SK-N-SH (cell line): Measurements from ENCODE around the gene ARSJ. TPM values are rescaled to one million over a fixed set of nuclear protein-coding genes. Genes with fewer than 3 reads are reported as not detected.

Source experiments
- CTCF ChIA-PET: fragments of 300-600, 350-600 bp; formaldehyde crosslinking; extraction: SDS; loops from one replicate; lab custom pipeline; 2021; lab: Yijun Ruan, JAX
- POLR2A ChIA-PET: fragments of 350-600 bp; sonication (Branson Sonifier 250); formaldehyde crosslinking; extraction: SDS; loops from one replicate; lab custom pipeline; 2020; ENCODE audit warnings: antibody characterized with exemption, inconsistent platforms; lab: Yijun Ruan, JAX
- DNase-seq: peaks from one replicate; pipeline ENCODE4 v3.0.0; 2012
- H2AFZ ChIP-seq: fragments of 200-600 bp; sonication (generic); 2 replicates; pipeline ENCODE4 v1.8.1; 2016; ENCODE audit warnings: antibody characterized with exemption, mild to moderate bottlenecking, low read depth
- H3F3A ChIP-seq: fragments of 200-600 bp; sonication (generic); replicated peaks from 2 replicates; pipeline ENCODE3; 2016; ENCODE audit warnings: antibody characterized with exemption, mild to moderate bottlenecking; ENCODE audit not compliant: insufficient read depth
- H3K27ac ChIP-seq, 2 experiments: fragments of 200-500 bp in 1 of 2; fragments of 200-600 bp in 1 of 2; sonication (Bioruptor generic) in 1 of 2; sonication (generic), shearing (Covaris generic) in 1 of 2; 2 replicates each; pipeline versions ENCODE4 v1.5.1 to v1.6.1; 2014 to 2016; ENCODE audit warnings: low read depth in 2 of 2, inconsistent platforms in 1 of 2, low read length in 1 of 2, mild to moderate bottlenecking in 1 of 2, mixed read lengths in 1 of 2
- H3K27me3 ChIP-seq: fragments of 200-600 bp; sonication (generic), shearing (Covaris generic); 2 replicates; pipeline ENCODE4 v1.6.1; 2016; ENCODE audit warnings: mixed run types; ENCODE audit not compliant: insufficient read depth
- H3K36me3 ChIP-seq, 2 experiments: fragments of 200-500 bp in 1 of 2; fragments of 200-600 bp in 1 of 2; sonication (Bioruptor generic) in 1 of 2; sonication (generic) in 1 of 2; replicated peaks in 1 of 2; 2 replicates each; pipeline versions ENCODE3 to v1.5.1; 2014 to 2016; ENCODE audit warnings: low read length in 1 of 2, mild to moderate bottlenecking in 1 of 2; ENCODE audit not compliant: insufficient read depth in 2 of 2, control insufficient read depth in 1 of 2
- H3K4me1 ChIP-seq, 2 experiments: fragments of 200-500 bp in 1 of 2; fragments of 200-600 bp in 1 of 2; sonication (Bioruptor generic) in 1 of 2; sonication (generic), shearing (Covaris generic) in 1 of 2; 2 replicates each; pipeline versions ENCODE4 v1.5.1 to v1.6.1; 2014 to 2016; ENCODE audit warnings: low read depth in 1 of 2, low read length in 1 of 2, mixed run types in 1 of 2; ENCODE audit not compliant: insufficient read depth in 2 of 2, control insufficient read depth in 1 of 2
- H3K4me2 ChIP-seq: fragments of 200-600 bp; sonication (generic), shearing (Covaris generic); 2 replicates; pipeline ENCODE4 v1.6.1; 2017; ENCODE audit warnings: mixed run types
- H3K4me3 ChIP-seq, 2 experiments: fragments of 200-500 bp in 1 of 2; fragments of 200-600 bp in 1 of 2; sonication (Bioruptor generic) in 1 of 2; sonication (generic), shearing (Covaris generic) in 1 of 2; 2 replicates each; pipeline versions ENCODE4 v1.5.1 to v1.8.1; 2014 to 2016; ENCODE audit warnings: low read depth in 2 of 2, inconsistent platforms in 1 of 2, low read length in 1 of 2, mild to moderate bottlenecking in 1 of 2, mixed read lengths in 1 of 2, moderate library complexity in 1 of 2
- H3K79me2 ChIP-seq: fragments of 200-600 bp; sonication (generic); 2 replicates; pipeline ENCODE4 v1.8.1; 2017; ENCODE audit warnings: mild to moderate bottlenecking; ENCODE audit not compliant: insufficient read depth
- H3K9ac ChIP-seq: fragments of 200-600 bp; sonication (generic); 2 replicates; pipeline ENCODE4 v1.6.1; 2017; ENCODE audit warnings: mixed run types
- H3K9me2 ChIP-seq: fragments of 200-600 bp; sonication (generic); 2 replicates; pipeline ENCODE4 v1.6.1; 2017; ENCODE audit warnings: mixed run types
- H3K9me3 ChIP-seq: fragments of 200-600 bp; sonication (generic); 2 replicates; pipeline ENCODE4 v1.6.1; 2017; ENCODE audit warnings: mixed run types, mild to moderate bottlenecking, moderate library complexity
- H4K20me1 ChIP-seq: fragments of 200-600 bp; sonication (generic); 2 replicates; pipeline ENCODE4 v1.6.1; 2017; ENCODE audit warnings: mild to moderate bottlenecking, mixed run types; ENCODE audit not compliant: insufficient read depth
- CTCF ChIP-seq: fragments of 200-600 bp; sonication (generic); IDR thresholded peaks from 2 replicates; pipeline ENCODE4 v1.6.1; 2017; ENCODE audit warnings: antibody characterized with exemption, mild to moderate bottlenecking, moderate library complexity
- ELF1 ChIP-seq: IDR thresholded peaks from 2 replicates; pipeline ENCODE4 v1.4.0; 2012
- EP300 ChIP-seq, 2 experiments: IDR thresholded peaks; 2 replicates each; pipeline versions ENCODE4 v1.4.0 to v1.6.1; 2012; ENCODE audit warnings: borderline replicate concordance in 1 of 2, low read depth in 1 of 2, low read length in 1 of 2
- EZH2phosphoT487 ChIP-seq: fragments of 200-600 bp; sonication (generic); IDR thresholded peaks from 2 replicates; pipeline ENCODE4 v1.6.1; 2017; ENCODE audit warnings: low read depth, mixed run types, mild to moderate bottlenecking, antibody characterized with exemption, moderate library complexity, borderline replicate concordance
- FOSL2 ChIP-seq: IDR thresholded peaks from 2 replicates; pipeline ENCODE4 v1.4.0; 2012; ENCODE audit warnings: low read depth, mild to moderate bottlenecking, moderate library complexity, borderline replicate concordance
- FOXM1 ChIP-seq: IDR thresholded peaks from 2 replicates; pipeline ENCODE4 v1.4.0; 2012; ENCODE audit warnings: low read depth, mild to moderate bottlenecking
- GABPA ChIP-seq: IDR thresholded peaks from 2 replicates; pipeline ENCODE4 v1.4.0; 2012; ENCODE audit warnings: low read depth, mild to moderate bottlenecking
- GATA2 ChIP-seq: sonication (generic); formaldehyde crosslinking; IDR thresholded peaks from 2 replicates; pipeline ENCODE4 v1.5.0; 2020; ENCODE audit warnings: mild to moderate bottlenecking, missing genetic modification reagents
- IRF3 ChIP-seq: fragments of 150-350 bp; IDR thresholded peaks from 2 replicates; pipeline ENCODE4 v1.6.1; 2016; ENCODE audit warnings: mild to moderate bottlenecking, low read depth, low read length
- JUND ChIP-seq: IDR thresholded peaks from 2 replicates; pipeline ENCODE4 v1.4.0; 2012
- NFIC ChIP-seq: IDR thresholded peaks from 2 replicates; pipeline ENCODE4 v1.4.0; 2012; ENCODE audit warnings: borderline replicate concordance
- NRF1 ChIP-seq: IDR thresholded peaks from 2 replicates; pipeline ENCODE4 v1.6.1; 2012; ENCODE audit warnings: low read depth, mild to moderate bottlenecking, low read length
- RAD21 ChIP-seq: IDR thresholded peaks from 2 replicates; pipeline ENCODE4 v1.6.1; 2012; ENCODE audit warnings: mild to moderate bottlenecking, low read length
- RCOR1 ChIP-seq: fragments of 150-350 bp; IDR thresholded peaks from 2 replicates; pipeline ENCODE4 v1.6.1; 2017; ENCODE audit warnings: antibody characterized with exemption, low read length
- RFX5 ChIP-seq: IDR thresholded peaks from 2 replicates; pipeline ENCODE4 v1.6.1; 2012; ENCODE audit warnings: mild to moderate bottlenecking, improper control_type of control experiment, low read length
- TAF1 ChIP-seq: IDR thresholded peaks from 2 replicates; pipeline ENCODE4 v1.6.1; 2012; ENCODE audit warnings: low read depth, mild to moderate bottlenecking, low read length, moderate library complexity, borderline replicate concordance
- TCF12 ChIP-seq: IDR thresholded peaks from 2 replicates; pipeline ENCODE4 v1.4.0; 2012
- TEAD4 ChIP-seq: IDR thresholded peaks from 2 replicates; pipeline ENCODE4 v1.4.0; 2012; ENCODE audit warnings: mild to moderate bottlenecking, borderline replicate concordance; ENCODE audit not compliant: insufficient read depth
- USF1 ChIP-seq: IDR thresholded peaks from 2 replicates; pipeline ENCODE4 v1.4.0; 2012; ENCODE audit warnings: low read depth, borderline replicate concordance
- USF2 ChIP-seq: fragments of 150-350 bp; IDR thresholded peaks from 2 replicates; pipeline ENCODE4 v1.6.1; 2017; ENCODE audit warnings: antibody characterized with exemption, low read length, low read depth, borderline replicate concordance
- ZBTB33 ChIP-seq: IDR thresholded peaks from 2 replicates; pipeline ENCODE4 v1.4.0; 2012; ENCODE audit warnings: low read depth, borderline replicate concordance
- WGBS: methylation state at CpG from one replicate; pipeline ENCODE4 v1.1.6; 2017; ENCODE audit warnings: low lambda C conversion rate; 5-methylcytosine and 5-hydroxymethylcytosine counted together
- polyA plus RNA-seq, 3 experiments: library from polyadenylated mRNA; depleted of rRNA; stranded (reverse); fragments of >200 nt; gene quantifications; 2 replicates each; pipeline ENCODE4 v1.2.3, GENCODE V29; 2012

ARSJ gene
- polyA plus RNA-seq, 1 of the 3 experiments (the other 2 are of a cell fraction), result 30.4 TPM

- Histone ChIP-seq H3F3A (no peaks in the 10 kb centered on the region), H3K4me1 (no peaks in the 10 kb centered on the region), H3K27me3 (no peaks in the 10 kb centered on the region), H2AFZ (no peak overlapping the region), H4K20me1 (no peaks in the 10 kb centered on the region), H3K4me3 (no peak overlapping the region), H3K4me2 (no peak overlapping the region), H3K9me3 (no peaks in the 10 kb centered on the region), H3K27ac (no peak overlapping the region), H3K36me3 (no peaks in the 10 kb centered on the region), H3K9me2 (no peaks in the 10 kb centered on the region), H3K79me2 (no peaks in the 10 kb centered on the region), H3K9ac (no peak overlapping the region)
- ChIA-PET CTCF (no interaction called here), POLR2A (no interaction called here)
- no peak for DNase-seq
- TF ChIP-seq GATA2 (CRISPR knock-in tag), result no peak
- TF ChIP-seq USF1, result no peak
- TF ChIP-seq TCF12, result no peak
- no peak for TF ChIP-seq JUND
- no peak for TF ChIP-seq GABPA
- no peak for TF ChIP-seq USF2
- no peak for TF ChIP-seq NRF1
- no peak for TF ChIP-seq FOSL2
- WGBS, result 66% methylated on average over 3 of the region's 3 CpGs
Measured at GRCh38 chr4:113990886-113991285, 11.4 kb upstream of the ARSJ start.

- no peaks in the 10 kb centered on the region for H3K9me2 ChIP-seq
- no peak for DNase-seq
- POLR2A ChIA-PET, result no interaction called here
- H3K9me3 ChIP-seq, result peaks cover 5% of the 10 kb centered on the region; the same call in 1 of the 2 replicates
- peaks cover 7% of the 10 kb centered on the region for H3F3A ChIP-seq
- no peaks in the 10 kb centered on the region for H3K27me3 ChIP-seq
- 82% methylated on average over 3 of the region's 3 CpGs for WGBS
- no peak overlapping the region for H3K27ac ChIP-seq
- H2AFZ ChIP-seq, result no peak overlapping the region
- H3K9ac ChIP-seq, result no peak overlapping the region
- H3K4me1 ChIP-seq, result no peaks in the 10 kb centered on the region
- no peak overlapping the region for H3K4me2 ChIP-seq
- H3K36me3 ChIP-seq, result peaks cover 0 to 3% of the 10 kb centered on the region in 2 experiments
- H3K79me2 ChIP-seq, result no peaks in the 10 kb centered on the region
- CTCF ChIA-PET, result no interaction called here
- TF ChIP-seq FOSL2, result no peak
- no peak for TF ChIP-seq IRF3
- no peak for TF ChIP-seq RAD21
- no peak for TF ChIP-seq EP300 (IDR thresholded peaks at IDR 0.05; ENCODE audit: borderline replicate concordance in 1 of 2, low read depth in 1 of 2, low read length in 1 of 2)
- no peak for TF ChIP-seq RCOR1
- no peak for TF ChIP-seq TEAD4
- no peak for TF ChIP-seq ELF1
- no peak for TF ChIP-seq EZH2phosphoT487
- TF ChIP-seq TAF1, result no peak
- TF ChIP-seq CTCF, result no peak
- TF ChIP-seq NFIC, result no peak
- TF ChIP-seq FOXM1, result no peak
- TF ChIP-seq RFX5, result no peak
- TF ChIP-seq ZBTB33, result no peak
- TF ChIP-seq USF2, result no peak
- no peak for TF ChIP-seq JUND
- no peak overlapping the region for H3K4me3 ChIP-seq
- H4K20me1 ChIP-seq, result no peaks in the 10 kb centered on the region
Measured at GRCh38 chr4:113987382-113987941, 8.0 kb upstream of the ARSJ start.
